NCI-H526 (cell line): ENCODE measurements around the gene KIAA0825.
"Not testable (repeated sequence)": the region's sequence is repeated elsewhere in the genome, so short reads cannot be mapped to it uniquely, and the experiment has no call there.

Experiments used
- DNase-seq, 2 experiments: peaks; one replicate each; lab custom pipeline; 2025; lab: John Stamatoyannopoulos, UW

Gene KIAA0825

GRCh38 chr5:94375801-94376200, 242.6 kb downstream of the KIAA0825 start:
- no peak for DNase-seq

- DNase-seq: no peak
These were observed 244.1 kb downstream of the KIAA0825 start for GRCh38 chr5:94374336-94374735.

DNA sequence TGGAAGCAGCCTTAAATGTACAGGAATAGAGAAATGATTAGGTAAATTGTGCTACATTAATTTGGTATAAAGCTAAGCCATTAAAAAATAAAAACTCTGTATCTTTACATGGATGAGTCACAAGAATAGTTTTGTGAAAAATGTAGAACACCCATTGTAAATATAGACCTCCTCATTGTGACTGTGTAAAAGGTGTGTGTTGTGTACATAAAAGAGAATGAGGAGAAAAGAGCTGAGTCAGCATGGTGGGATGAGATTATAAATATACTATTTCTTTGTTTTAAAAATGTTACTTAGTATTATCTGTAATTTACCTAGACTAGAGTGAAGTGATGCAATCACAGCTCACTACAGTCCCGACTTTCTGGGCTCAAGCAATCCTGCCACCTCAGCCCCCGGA, 250.5 kb downstream of the KIAA0825 start:
- DNase-seq: no peak

DNA sequence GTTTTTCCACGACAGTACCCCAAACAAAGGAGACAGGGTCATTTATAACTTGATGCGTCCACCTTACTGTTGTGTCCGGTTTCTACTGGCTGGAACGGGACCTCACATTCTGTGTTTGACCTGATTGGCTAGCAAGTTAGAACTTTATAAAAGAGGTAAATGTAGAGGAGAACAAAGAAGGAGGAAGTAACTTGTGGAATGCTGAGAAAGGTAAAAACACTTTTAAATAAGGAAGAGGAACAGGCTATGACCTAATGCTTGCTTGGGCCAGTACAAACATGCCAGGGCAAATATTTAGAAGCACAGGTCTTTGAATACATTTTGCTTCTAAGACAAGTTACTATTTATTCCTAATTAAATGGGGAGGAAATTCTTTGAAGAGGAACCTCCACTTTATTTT, 251.6 kb downstream of the KIAA0825 start:
- no peak for DNase-seq

DNA sequence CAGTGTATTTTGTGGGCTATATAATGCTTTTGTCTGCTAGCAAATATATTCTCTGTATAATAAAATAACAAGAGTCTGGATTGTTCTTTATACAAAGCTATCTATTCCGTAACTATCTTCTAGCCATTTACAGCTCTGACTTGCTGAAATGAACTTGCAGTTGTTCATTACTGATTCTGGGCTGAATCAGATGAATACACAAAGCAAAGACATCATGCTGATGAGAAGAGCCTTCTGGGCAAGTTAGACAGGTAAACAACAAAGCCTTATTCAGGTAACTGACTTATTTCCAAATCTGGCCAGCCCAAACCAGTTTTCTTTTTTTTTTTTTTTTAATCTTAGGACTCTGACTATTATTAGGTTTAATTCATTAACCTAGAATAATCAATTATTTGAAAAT, 255.5 kb downstream of the KIAA0825 start:
- DNase-seq: no peak

GRCh38 chr5:94361832-94362796, 256.3 kb downstream of the KIAA0825 start:
- no peak for DNase-seq

DNA sequence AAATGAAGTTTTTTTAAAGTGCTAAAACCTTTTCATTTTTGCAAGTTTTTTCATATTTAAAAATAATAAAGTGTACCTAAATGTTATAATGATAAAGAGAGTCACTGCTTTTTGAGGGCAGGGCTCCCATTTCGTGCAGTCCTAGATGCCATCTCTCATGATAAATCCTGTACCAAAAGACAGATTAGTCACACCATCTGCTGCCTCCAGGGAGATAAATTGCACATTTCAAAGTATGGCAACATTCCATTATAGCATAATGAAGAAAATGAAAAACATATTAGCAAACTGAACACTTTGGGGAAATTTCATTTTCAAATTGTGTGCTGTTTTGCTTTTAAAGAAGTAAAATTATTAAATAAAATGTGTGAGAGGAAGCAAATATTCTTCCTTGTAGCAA, 257.2 kb downstream of the KIAA0825 start:
- no peak for DNase-seq

- DNase-seq: no peak
These were observed 257.8 kb downstream of the KIAA0825 start for GRCh38 chr5:94360382-94361130.

GRCh38 chr5:94359880-94360279, 258.5 kb downstream of the KIAA0825 start:
- DNase-seq: no peak

- DNase-seq: no peak
These were observed 262.6 kb downstream of the KIAA0825 start for GRCh38 chr5:94355811-94356210.

- DNase-seq: not testable (repeated sequence)
These were observed 263.4 kb downstream of the KIAA0825 start for GRCh38 chr5:94354837-94355485.

- no peak for DNase-seq
These were observed 264.8 kb downstream of the KIAA0825 start for GRCh38 chr5:94353605-94354004.

DNA sequence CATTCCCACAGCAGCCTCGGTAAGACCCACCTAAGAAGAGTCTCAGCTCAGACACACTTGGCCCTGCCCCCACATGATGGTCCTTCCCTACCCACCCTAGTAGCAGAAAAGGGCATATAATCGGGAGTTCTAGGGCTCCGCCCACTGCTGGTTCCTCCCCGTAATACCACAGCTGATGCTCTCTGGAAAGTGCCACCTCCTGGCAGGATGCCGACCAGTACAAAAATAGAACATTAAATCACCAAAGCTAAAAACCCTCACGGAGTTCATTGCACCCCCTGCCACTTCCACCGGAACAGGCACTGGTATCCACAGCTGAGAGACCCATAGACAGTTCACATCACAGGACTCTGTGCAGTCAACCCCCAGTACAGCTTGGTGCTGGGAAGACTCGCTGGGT, 271.3 kb downstream of the KIAA0825 start:
- DNase-seq: no peak

GRCh38 chr5:94345257-94345656, 273.1 kb downstream of the KIAA0825 start:
- no peak for DNase-seq

DNA sequence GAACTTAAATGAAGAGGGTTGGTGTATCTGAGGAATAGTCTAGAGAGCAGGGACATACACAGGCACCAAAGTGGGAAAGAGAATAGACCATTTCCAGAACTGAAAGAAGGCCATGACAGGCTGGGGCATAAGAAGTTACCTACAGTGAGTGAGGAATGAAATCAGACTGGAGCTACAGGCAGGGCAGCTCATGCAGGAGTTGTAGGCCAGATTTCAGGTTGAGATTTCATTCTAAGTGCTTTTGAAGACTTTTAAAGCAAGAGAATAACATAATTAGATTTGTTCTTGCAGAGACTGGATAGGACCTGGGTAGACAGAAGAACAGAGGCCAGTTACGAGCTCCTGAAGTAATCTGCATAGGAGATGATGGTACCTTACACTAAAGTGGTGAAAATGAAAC, 280.8 kb downstream of the KIAA0825 start:
- no peak for DNase-seq

DNA sequence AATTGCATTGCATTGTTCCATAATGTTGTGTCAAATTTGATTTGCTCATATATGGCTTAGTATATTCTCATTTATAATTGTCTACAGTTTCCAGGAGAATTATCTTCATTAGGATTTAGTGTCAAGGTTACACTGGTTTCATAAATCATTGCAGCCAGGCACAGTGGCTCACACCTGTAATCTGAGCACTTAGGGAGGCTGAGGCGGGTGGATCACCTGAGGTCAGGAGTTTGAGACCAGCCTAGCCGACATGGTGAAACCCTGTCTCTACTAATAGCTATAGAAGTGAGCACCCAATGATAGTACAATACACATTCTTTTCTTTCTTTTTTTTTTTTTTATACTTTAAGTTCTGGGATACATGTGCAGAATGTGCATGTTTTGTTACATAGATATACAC, 282.5 kb downstream of the KIAA0825 start:
- no peak for DNase-seq

DNA sequence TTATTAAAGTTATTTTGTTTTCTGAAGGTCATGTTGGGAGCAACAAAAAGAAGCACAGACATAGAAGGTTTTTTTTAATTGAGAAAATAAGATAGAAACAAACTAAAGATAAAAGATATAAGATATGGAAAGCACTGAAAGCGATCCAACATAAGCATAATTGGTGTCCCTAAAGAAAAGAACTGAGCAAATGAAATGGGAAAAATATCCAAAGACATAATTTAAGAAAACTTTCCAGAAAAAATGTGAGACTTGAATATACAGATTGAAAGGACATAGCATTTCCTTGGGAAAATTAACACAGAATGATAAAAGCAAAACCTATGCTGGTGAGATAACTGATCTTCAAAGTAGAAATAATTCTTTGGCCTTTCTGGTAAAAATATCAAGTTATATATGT, 289.3 kb downstream of the KIAA0825 start:
- DNase-seq: no peak

DNA sequence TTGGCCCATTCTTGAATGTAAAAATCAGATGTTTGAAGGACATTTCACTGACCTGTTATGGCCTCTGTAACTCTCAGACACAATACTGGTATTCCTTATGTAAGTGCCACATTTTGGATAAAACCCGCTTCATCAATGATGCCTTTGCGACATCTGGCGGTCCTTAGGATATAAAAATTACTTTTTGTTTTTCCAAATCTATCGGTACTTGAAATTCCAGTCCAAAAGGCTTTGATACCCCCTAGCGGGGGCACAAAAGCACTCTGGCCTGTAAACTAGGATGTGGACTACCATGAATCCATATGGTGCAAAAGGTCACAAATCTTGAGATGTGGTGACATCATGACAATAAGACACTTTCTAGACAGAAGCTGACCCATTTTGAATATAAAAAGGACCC, 291.8 kb downstream of the KIAA0825 start:
- DNase-seq: no peak

- no peak for DNase-seq
These were observed 301.2 kb downstream of the KIAA0825 start for GRCh38 chr5:94316916-94317838.

GRCh38 chr5:94314460-94315131, 303.8 kb downstream of the KIAA0825 start:
- DNase-seq: no peak

DNA sequence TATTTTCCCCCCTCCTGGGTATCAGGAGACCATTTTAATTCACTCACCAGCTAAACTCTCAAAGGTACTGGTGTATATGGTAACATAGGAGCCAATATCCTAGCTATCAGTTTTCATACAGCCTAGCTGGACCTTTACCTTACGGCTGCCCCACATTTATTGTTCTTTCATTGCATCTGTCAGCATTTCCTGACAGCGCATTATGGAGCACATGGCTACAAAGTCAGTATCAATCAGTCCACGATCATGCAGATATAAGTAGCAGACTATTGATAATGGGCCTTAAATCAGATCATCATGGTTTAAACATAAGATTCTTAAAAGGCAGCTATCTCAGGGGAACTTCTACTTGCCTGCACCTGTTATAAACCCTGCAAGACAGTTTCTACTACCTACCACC, 304.7 kb downstream of the KIAA0825 start:
- no peak for DNase-seq
